HEK293 (cell line): ENCODE data around the gene SST.

Experiments used
- EGR2 ChIP-seq: fragments of 450-650 bp; formaldehyde crosslinking; IDR thresholded peaks from 2 replicates; pipeline ENCODE4 v1.5.1; 2016; ENCODE audit warnings: low read depth, missing biosample characterization, missing genetic modification characterization
- MEIS1 ChIP-seq: sonication (generic); formaldehyde crosslinking; IDR thresholded peaks from 2 replicates; pipeline ENCODE4 v1.8.1; 2022; ENCODE audit warnings: missing genetic modification reagents, mild to moderate bottlenecking, borderline replicate concordance
- YY1 ChIP-seq: fragments of 450-650 bp; formaldehyde crosslinking; IDR thresholded peaks from 2 replicates; pipeline ENCODE4 v1.5.1; 2018; ENCODE audit warnings: missing biosample characterization, missing genetic modification characterization
- ZFP3 ChIP-seq: fragments of 450-650 bp; formaldehyde crosslinking; IDR thresholded peaks from 2 replicates; pipeline ENCODE4 v1.5.1; 2016; ENCODE audit warnings: low read depth, missing biosample characterization, missing genetic modification characterization
- ZNF112 ChIP-seq: fragments of 450-650 bp; formaldehyde crosslinking; IDR thresholded peaks from 2 replicates; pipeline ENCODE4 v1.5.0; 2017; ENCODE audit warnings: missing biosample characterization, missing genetic modification characterization
- ZNF394 ChIP-seq: fragments of 450-650 bp; formaldehyde crosslinking; IDR thresholded peaks from 2 replicates; pipeline ENCODE4 v1.5.1; 2016; ENCODE audit warnings: missing biosample characterization, missing genetic modification characterization, mild to moderate bottlenecking, moderate library complexity, borderline replicate concordance
- ZNF777 ChIP-seq: fragments of 450-650 bp; formaldehyde crosslinking; IDR thresholded peaks from 2 replicates; pipeline ENCODE4 v1.5.1; 2017; ENCODE audit warnings: missing biosample characterization, missing genetic modification characterization, borderline replicate concordance
- ZNF785 ChIP-seq: fragments of 450-650 bp; formaldehyde crosslinking; IDR thresholded peaks from 2 replicates; pipeline ENCODE4 v1.5.1; 2016; ENCODE audit warnings: missing biosample characterization, missing genetic modification characterization
- TF ChIP-seq, protein P1 (sequence below): fragments of 450-650 bp; formaldehyde crosslinking; IDR thresholded peaks from 2 replicates; pipeline ENCODE4 v1.5.1; 2016; ENCODE audit warnings: missing biosample characterization, missing genetic modification characterization

DNA sequence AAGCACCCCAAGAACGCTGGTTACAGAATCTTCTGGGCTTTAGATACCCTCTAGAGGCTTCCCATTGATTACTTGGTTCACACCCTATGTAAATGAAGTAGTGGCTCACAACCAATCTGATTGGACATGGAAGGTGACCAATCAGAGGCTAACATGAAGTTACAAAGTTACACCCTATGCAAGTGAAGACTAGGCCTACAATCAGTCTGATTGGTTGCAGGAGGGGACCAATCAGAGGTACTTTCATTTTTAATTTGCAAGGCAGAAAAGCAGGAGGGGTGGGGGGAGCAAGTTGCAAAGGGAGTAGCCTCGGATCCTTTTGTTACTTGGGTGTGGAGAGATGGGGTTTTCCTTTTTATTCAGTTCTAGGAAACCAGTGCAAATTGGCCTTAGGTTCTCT lies 43.3 kb upstream of the SST start:
- TF ChIP-seq ZNF112, result no peak
- TF ChIP-seq MEIS1 (CRISPR knock-in tag), result no peak
- no peak for TF ChIP-seq ZNF394 (tag by site-specific recombination)
- TF ChIP-seq EGR2 (tag by site-specific recombination), result no peak
- TF ChIP-seq, protein P1, sequence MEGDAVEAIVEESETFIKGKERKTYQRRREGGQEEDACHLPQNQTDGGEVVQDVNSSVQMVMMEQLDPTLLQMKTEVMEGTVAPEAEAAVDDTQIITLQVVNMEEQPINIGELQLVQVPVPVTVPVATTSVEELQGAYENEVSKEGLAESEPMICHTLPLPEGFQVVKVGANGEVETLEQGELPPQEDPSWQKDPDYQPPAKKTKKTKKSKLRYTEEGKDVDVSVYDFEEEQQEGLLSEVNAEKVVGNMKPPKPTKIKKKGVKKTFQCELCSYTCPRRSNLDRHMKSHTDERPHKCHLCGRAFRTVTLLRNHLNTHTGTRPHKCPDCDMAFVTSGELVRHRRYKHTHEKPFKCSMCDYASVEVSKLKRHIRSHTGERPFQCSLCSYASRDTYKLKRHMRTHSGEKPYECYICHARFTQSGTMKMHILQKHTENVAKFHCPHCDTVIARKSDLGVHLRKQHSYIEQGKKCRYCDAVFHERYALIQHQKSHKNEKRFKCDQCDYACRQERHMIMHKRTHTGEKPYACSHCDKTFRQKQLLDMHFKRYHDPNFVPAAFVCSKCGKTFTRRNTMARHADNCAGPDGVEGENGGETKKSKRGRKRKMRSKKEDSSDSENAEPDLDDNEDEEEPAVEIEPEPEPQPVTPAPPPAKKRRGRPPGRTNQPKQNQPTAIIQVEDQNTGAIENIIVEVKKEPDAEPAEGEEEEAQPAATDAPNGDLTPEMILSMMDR (tag by site-specific recombination), result no peak
- no peak for TF ChIP-seq ZFP3
- no peak for TF ChIP-seq ZNF777 (tag by site-specific recombination)
- no peak for TF ChIP-seq YY1 (tag by site-specific recombination)
- no peak for TF ChIP-seq ZNF785 (tag by site-specific recombination)
